RWPE1 (cell line): ENCODE results near the gene CCDC188.

ENCODE experiments used
- CTCF ChIA-PET: fragments of 350-600 bp; sonication (Branson Sonifier 250); formaldehyde crosslinking; extraction: SDS; loops from one replicate; lab custom pipeline; 2021; lab: Yijun Ruan, JAX
- POLR2A ChIA-PET: fragments of 400-600 bp; formaldehyde crosslinking; extraction: SDS; loops from one replicate; lab custom pipeline; 2020; ENCODE audit warnings: antibody characterized with exemption; ENCODE audit not compliant: low non-redundant PET; lab: Yijun Ruan, JAX
- DNase-seq: peaks from one replicate; pipeline ENCODE4 v3.0.0; 2012; ENCODE audit warnings: low spot score
- H3K27ac ChIP-seq: fragments of 450-650 bp; 2 replicates; pipeline ENCODE4 v1.5.1; 2017
- TF ChIP-seq, protein P1 (sequence below): fragments of 450-650 bp; conservative IDR thresholded peaks from 2 replicates; pipeline ENCODE4 v1.5.1; 2017; ENCODE audit warnings: low read depth, mild to moderate bottlenecking

The CCDC188 gene

DNA sequence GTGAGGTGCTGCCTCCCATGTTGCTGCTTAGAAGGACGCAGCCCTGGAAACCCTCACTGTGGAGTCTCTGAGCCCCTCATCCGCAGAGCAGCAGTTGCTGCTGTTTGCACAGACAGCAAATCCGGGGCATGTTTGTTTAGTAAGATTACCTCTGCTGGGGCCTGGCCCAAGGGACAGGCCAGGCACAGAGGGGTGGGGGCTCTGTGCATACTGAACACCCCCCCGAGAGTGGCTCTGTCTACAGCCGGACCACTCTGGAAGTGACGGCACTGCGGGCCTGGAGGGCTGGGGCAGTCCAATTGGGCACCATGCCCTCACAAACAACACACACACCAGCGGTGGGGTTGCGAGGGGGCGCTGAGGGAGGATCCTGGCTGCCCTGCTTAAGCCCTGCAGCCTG is 22.9 kb upstream of the CCDC188 start:
- CTCF ChIA-PET, result no interaction called here

GRCh38 chr22:20173246-20173645 is 22.4 kb upstream of the CCDC188 start:
- CTCF ChIA-PET, result no interaction called here

More for the DNA sequence above, 22.9 kb upstream of the CCDC188 start:
- no peak for DNase-seq
- POLR2A ChIA-PET, result no interaction called here
- TF ChIP-seq, protein P1, sequence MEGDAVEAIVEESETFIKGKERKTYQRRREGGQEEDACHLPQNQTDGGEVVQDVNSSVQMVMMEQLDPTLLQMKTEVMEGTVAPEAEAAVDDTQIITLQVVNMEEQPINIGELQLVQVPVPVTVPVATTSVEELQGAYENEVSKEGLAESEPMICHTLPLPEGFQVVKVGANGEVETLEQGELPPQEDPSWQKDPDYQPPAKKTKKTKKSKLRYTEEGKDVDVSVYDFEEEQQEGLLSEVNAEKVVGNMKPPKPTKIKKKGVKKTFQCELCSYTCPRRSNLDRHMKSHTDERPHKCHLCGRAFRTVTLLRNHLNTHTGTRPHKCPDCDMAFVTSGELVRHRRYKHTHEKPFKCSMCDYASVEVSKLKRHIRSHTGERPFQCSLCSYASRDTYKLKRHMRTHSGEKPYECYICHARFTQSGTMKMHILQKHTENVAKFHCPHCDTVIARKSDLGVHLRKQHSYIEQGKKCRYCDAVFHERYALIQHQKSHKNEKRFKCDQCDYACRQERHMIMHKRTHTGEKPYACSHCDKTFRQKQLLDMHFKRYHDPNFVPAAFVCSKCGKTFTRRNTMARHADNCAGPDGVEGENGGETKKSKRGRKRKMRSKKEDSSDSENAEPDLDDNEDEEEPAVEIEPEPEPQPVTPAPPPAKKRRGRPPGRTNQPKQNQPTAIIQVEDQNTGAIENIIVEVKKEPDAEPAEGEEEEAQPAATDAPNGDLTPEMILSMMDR, result no peak
- no peak overlapping the region for H3K27ac ChIP-seq

GRCh38 chr22:20172141-20172613 is 21.3 kb upstream of the CCDC188 start:
- TF ChIP-seq, protein P1, result no peak
- no peak overlapping the region for H3K27ac ChIP-seq
- ChIA-PET CTCF (no interaction called here), POLR2A (no interaction called here)
- no peak for DNase-seq

More at GRCh38 chr22:20173246-20173645, 22.4 kb upstream of the CCDC188 start:
- no peak overlapping the region for H3K27ac ChIP-seq
- DNase-seq, result no peak
- TF ChIP-seq, protein P1, result no peak
- POLR2A ChIA-PET, result no interaction called here

- POLR2A ChIA-PET, result no interaction called here
- DNase-seq, result no peak
- TF ChIP-seq, protein P1, result no peak
- CTCF ChIA-PET, result no interaction called here
- H3K27ac ChIP-seq, result no peak overlapping the region
These were observed 20.7 kb upstream of the CCDC188 start for GRCh38 chr22:20171288-20172140.

DNA sequence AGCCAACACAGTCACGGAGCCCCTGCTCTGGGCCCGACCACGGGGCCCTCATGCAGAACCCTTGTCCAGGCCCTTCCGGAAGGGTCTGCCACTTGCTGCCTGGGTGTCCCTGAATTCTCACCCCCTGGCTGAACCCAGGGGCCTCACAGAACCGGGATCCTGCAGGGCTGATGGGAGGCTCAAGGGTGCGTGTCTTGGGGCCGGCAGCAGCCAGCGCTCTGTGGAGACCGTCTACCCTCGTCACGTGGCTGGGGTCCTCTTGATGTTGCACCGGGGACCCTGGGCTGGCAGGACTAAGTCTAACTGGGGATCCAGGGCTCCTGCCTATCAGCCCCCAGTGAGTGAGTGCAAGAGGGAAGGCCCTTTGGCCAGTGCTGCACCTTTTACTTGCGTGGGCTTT is 19.3 kb upstream of the CCDC188 start:
- POLR2A ChIA-PET, result no interaction called here
- no peak for DNase-seq
- CTCF ChIA-PET, result no interaction called here

DNA sequence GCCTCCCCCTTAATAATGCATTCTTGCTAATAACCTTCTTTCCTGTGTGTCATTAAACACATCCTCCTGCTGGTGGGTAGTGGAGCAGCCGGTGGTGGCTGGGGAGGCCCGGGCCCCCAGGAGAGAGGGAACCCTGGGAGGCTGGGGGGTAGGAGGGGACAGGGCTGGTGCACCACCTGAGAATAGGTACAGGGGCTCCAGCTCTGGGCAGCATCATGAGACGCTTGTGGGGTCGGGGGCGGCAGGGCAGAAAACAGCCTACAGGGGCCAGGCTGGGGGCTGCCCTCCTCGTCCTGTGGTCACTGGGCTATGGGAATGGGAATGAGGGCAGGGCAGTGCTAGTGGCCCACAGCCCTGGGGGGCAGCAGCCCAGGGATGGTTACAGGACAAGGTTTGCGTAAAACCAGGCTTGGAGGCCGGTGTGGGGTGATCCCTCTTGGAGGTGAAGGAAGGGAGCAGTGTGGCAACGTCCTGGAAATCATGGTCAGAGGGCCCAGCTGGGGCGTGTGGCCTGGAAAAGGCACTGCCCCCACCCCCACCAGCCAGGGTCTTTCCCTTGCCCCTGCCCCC is 18.5 kb upstream of the CCDC188 start:
- DNase-seq, result no peak
- no peak overlapping the region for H3K27ac ChIP-seq
- TF ChIP-seq, protein P1, result no peak
- POLR2A ChIA-PET, result no interaction called here
- CTCF ChIA-PET, result interaction anchor here (0.6 kb wide), 1 partner anchor 1646 kb away, joined by 3 read pairs; no protein-coding TSS in a partner anchor

More for the DNA sequence above, 19.3 kb upstream of the CCDC188 start:
- no peak overlapping the region for H3K27ac ChIP-seq
- TF ChIP-seq, protein P1, result no peak
